ENCODE data around the gene ANKRD28. TPM values are rescaled to one million over a fixed set of nuclear protein-coding genes. Genes with fewer than 3 reads are reported as not detected.

The ANKRD28 gene
- total RNA-seq, 1 experiment from 2014 or later, result 53.0 TPM

DNA sequence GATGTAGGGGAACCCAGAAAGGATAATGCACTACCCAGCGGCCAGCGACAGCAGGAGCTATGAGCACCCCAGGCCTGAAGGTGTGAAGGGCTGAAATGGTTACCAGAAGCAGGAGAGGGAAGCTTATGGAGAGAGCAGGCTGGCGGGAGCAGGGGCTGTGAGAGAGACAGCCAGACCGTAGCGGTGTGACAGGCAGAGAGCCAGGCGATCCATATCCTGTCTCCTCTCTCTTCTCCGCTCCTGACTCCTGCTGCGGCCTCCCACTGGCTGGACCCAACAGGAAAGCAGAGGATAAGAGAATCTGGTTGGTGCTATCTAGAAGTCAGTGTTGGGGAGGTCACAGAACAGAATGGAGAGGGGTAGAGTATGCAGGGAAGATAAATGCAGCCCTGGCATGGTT is 146.4 kb downstream of the ANKRD28 start:
- H3F3A ChIP-seq (ENCODE audit: low read length, unreplicated experiment), result peaks cover 8% of the 10 kb centered on the region
- H3K4me2 ChIP-seq (ENCODE audit: low read length), result no peak overlapping the region
- TF ChIP-seq, protein P1, sequence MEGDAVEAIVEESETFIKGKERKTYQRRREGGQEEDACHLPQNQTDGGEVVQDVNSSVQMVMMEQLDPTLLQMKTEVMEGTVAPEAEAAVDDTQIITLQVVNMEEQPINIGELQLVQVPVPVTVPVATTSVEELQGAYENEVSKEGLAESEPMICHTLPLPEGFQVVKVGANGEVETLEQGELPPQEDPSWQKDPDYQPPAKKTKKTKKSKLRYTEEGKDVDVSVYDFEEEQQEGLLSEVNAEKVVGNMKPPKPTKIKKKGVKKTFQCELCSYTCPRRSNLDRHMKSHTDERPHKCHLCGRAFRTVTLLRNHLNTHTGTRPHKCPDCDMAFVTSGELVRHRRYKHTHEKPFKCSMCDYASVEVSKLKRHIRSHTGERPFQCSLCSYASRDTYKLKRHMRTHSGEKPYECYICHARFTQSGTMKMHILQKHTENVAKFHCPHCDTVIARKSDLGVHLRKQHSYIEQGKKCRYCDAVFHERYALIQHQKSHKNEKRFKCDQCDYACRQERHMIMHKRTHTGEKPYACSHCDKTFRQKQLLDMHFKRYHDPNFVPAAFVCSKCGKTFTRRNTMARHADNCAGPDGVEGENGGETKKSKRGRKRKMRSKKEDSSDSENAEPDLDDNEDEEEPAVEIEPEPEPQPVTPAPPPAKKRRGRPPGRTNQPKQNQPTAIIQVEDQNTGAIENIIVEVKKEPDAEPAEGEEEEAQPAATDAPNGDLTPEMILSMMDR (conservative IDR thresholded peaks at IDR 0.05; ENCODE audit: low read depth, low read length), result no peak
- TF ChIP-seq EZH2phosphoT487 (IDR thresholded peaks at IDR 0.05; ENCODE audit: borderline replicate concordance, low read length) (no peak), EZH2 (IDR thresholded peaks at IDR 0.05; ENCODE audit: low read length, unreplicated experiment) (no peak)
- H3K79me2 ChIP-seq (ENCODE audit: low read length), result no peaks in the 10 kb centered on the region
- H3K27ac ChIP-seq (ENCODE audit: low read length), result no peak overlapping the region
- no peak for ATAC-seq
- no peak for DNase-seq
- H3K9me2 ChIP-seq (replicated peaks; ENCODE audit: low read length), result no peaks in the 10 kb centered on the region
- POLR2A ChIA-PET (ENCODE audit: unreplicated experiment), result no interaction called here
- H3K9ac ChIP-seq (ENCODE audit: low read length), result no peak overlapping the region
- intact Hi-C loops (cut with micrococcal nuclease), result no loop called here
- H3K9me3 ChIP-seq (ENCODE audit: low read length), result peaks cover 3% of the 10 kb centered on the region
- H3K27me3 ChIP-seq (ENCODE audit: low read length), result no peaks in the 10 kb centered on the region
- no peak overlapping the region for H3K4me3 ChIP-seq (ENCODE audit: low read length)
- H3K4me1 ChIP-seq (ENCODE audit: insufficient read depth, low read length), result peaks cover 25% of the 10 kb centered on the region
- no peak overlapping the region for H2AFZ ChIP-seq (ENCODE audit: low read length)
- H4K20me1 ChIP-seq (ENCODE audit: low read length), result no peaks in the 10 kb centered on the region
- CTCF ChIA-PET, result no interaction called here
- peaks cover 2% of the 10 kb centered on the region; the same call in 1 of the 2 replicates for H3K36me3 ChIP-seq (ENCODE audit: low read depth, low read length)
- BruUV-seq (replicated peaks), result no TSS peak

DNA sequence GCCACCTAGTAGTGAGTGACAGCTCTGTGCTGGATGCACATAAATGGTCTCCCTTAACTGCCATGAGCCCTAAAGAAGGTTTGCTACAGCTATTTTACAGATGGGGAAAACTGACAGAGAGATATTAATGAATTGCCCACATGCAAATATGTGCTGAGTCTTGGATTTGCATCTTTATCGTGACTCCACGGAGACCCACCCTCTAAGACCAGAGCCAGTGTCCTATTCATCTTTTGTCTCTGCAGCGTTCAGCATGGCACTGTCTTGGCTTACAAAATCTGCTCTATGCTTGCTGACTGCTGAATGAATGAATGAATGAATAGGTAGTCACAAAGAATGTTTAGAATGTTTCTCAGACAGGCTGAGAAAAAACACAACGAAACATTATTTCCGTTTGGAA is 147.9 kb downstream of the ANKRD28 start:
- BruUV-seq (replicated peaks), result no TSS peak
- TF ChIP-seq EZH2phosphoT487 (IDR thresholded peaks at IDR 0.05; ENCODE audit: borderline replicate concordance, low read length) (no peak), EZH2 (IDR thresholded peaks at IDR 0.05; ENCODE audit: low read length, unreplicated experiment) (no peak)
- TF ChIP-seq, protein P1 (conservative IDR thresholded peaks at IDR 0.05; ENCODE audit: low read depth, low read length), result no peak
- Histone ChIP-seq H2AFZ (ENCODE audit: low read length) (no peak overlapping the region), H3F3A (ENCODE audit: low read length, unreplicated experiment) (peaks cover 10% of the 10 kb centered on the region), H3K4me1 (ENCODE audit: insufficient read depth, low read length) (peaks cover 39% of the 10 kb centered on the region), H3K9ac (ENCODE audit: low read length) (no peak overlapping the region), H3K36me3 (ENCODE audit: low read depth, low read length) (no peaks in the 10 kb centered on the region), H3K9me2 (replicated peaks; ENCODE audit: low read length) (no peaks in the 10 kb centered on the region), H3K27me3 (ENCODE audit: low read length) (no peaks in the 10 kb centered on the region), H3K4me3 (ENCODE audit: low read length) (no peak overlapping the region), H3K9me3 (ENCODE audit: low read length) (no peaks in the 10 kb centered on the region), H4K20me1 (ENCODE audit: low read length) (no peaks in the 10 kb centered on the region), H3K4me2 (ENCODE audit: low read length) (no peak overlapping the region), H3K79me2 (ENCODE audit: low read length) (no peaks in the 10 kb centered on the region), H3K27ac (ENCODE audit: low read length) (no peak overlapping the region)
- no peak for ATAC-seq
- POLR2A ChIA-PET (ENCODE audit: unreplicated experiment), result no interaction called here
- CTCF ChIA-PET, result no interaction called here
- DNase-seq, result no peak
- intact Hi-C loops (cut with micrococcal nuclease), result loop anchor here (5.0 kb wide), 1 partner anchor 147 kb away; the partner anchor contains the start of gene ANKRD28

GRCh38 chr3:15649341-15649740 is 148.4 kb downstream of the ANKRD28 start:
- peaks cover 10% of the 10 kb centered on the region for H3F3A ChIP-seq (ENCODE audit: low read length, unreplicated experiment)
- no peak overlapping the region for H3K4me3 ChIP-seq (ENCODE audit: low read length)
- intact Hi-C loops (cut with micrococcal nuclease), result loop anchor here (5.0 kb wide), 1 partner anchor 148 kb away; the partner anchor contains the start of gene ANKRD28
- H3K9me3 ChIP-seq (ENCODE audit: low read length), result no peaks in the 10 kb centered on the region
- no peak overlapping the region for H2AFZ ChIP-seq (ENCODE audit: low read length)
- no peak overlapping the region for H3K27ac ChIP-seq (ENCODE audit: low read length)
- peaks cover 42% of the 10 kb centered on the region for H3K4me1 ChIP-seq (ENCODE audit: insufficient read depth, low read length)
- no peaks in the 10 kb centered on the region for H3K9me2 ChIP-seq (replicated peaks; ENCODE audit: low read length)
- H3K79me2 ChIP-seq (ENCODE audit: low read length), result no peaks in the 10 kb centered on the region
- TF ChIP-seq EZH2 (IDR thresholded peaks at IDR 0.05; ENCODE audit: low read length, unreplicated experiment) (no peak), EZH2phosphoT487 (IDR thresholded peaks at IDR 0.05; ENCODE audit: borderline replicate concordance, low read length) (no peak)
- TF ChIP-seq, protein P1 (conservative IDR thresholded peaks at IDR 0.05; ENCODE audit: low read depth, low read length), result no peak
- no peaks in the 10 kb centered on the region for H3K36me3 ChIP-seq (ENCODE audit: low read depth, low read length)
- H4K20me1 ChIP-seq (ENCODE audit: low read length), result no peaks in the 10 kb centered on the region
- DNase-seq, result no peak
- no peak overlapping the region for H3K4me2 ChIP-seq (ENCODE audit: low read length)
- H3K27me3 ChIP-seq (ENCODE audit: low read length), result no peaks in the 10 kb centered on the region
- ChIA-PET CTCF (no interaction called here), POLR2A (ENCODE audit: unreplicated experiment) (no interaction called here)
- BruUV-seq (replicated peaks), result no TSS peak
- H3K9ac ChIP-seq (ENCODE audit: low read length), result no peak overlapping the region
- no peak for ATAC-seq

All from PC-3 (cell line).